ENCODE results near the gene INTS6L.

Gene INTS6L

DNA sequence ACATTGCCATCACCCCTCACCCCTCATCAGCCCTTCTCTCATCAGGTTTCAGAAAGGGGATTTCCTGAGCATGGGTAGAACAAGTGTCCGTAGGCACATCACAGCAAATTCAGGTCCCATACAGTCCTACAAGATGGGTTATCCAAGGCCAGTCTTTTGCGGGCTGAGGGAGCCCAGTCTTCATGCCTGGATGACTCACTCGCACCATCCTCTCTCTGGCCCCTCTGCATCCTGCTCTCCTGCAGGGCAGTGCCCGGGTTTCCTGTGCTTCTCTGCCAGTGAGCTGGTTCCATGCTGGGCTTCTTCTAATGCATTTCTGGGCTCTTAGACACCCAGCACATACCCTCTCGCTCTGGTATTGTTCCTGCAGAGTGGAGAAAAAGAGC lies 7.3 kb upstream of the INTS6L start:
- peaks cover 6% of the 10 kb centered on the region for H3K4me1 Mint-ChIP-seq
- no peak overlapping the region for H3K27ac Mint-ChIP-seq
- H3K9me3 Mint-ChIP-seq, result no peaks in the 10 kb centered on the region
- no peak overlapping the region for H3K4me3 Mint-ChIP-seq
- no peak for ATAC-seq
- no peaks in the 10 kb centered on the region for H3K27me3 Mint-ChIP-seq
- H3K36me3 Mint-ChIP-seq, result no peaks in the 10 kb centered on the region

DNA sequence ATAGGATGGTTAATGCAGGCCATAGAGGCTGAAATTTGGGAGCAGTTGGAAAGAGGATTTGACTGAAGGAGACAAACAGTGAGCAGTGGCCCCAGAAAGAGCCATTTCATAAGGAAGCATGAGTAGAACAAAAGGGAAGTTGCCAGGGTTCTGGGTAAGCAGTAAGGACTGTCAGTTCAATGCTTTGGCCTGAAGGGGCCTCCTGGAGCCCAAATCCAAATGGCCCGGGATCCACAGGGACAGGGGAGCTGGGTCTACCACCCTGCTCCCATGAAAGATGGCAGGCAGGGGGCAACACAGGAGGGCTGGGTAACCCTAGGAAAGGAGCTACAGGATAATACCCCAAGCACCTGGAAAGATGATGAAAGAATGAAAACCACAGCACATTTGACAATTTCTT lies 4.1 kb upstream of the INTS6L start:
- Mint-ChIP-seq H3K27ac (no peak overlapping the region), H3K27me3 (no peaks in the 10 kb centered on the region), H3K4me1 (peaks cover 12% of the 10 kb centered on the region), H3K9me3 (no peaks in the 10 kb centered on the region), H3K36me3 (no peaks in the 10 kb centered on the region), H3K4me3 (no peak overlapping the region)
- no peak for ATAC-seq

DNA sequence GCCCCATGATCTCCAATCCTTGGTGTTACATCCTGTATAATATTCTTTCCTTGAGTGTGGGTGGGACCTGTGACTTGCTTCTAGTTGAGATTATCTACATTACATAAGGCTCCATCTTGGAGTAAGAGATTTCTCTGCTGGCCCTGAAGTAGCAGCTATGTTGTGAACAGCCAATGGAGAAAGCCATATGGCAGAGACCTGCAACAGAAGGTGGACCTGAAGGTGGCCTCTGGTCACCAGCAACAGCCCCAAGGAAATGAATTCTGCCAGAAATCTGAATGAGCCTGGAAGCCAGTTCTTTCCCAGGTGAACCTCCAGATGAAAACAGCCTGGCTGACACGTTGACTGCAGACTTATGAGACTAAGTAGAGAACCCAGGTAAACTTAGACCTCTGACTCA lies 2.3 kb upstream of the INTS6L start:
- H3K27ac Mint-ChIP-seq, result no peak overlapping the region
- no peaks in the 10 kb centered on the region for H3K27me3 Mint-ChIP-seq
- H3K9me3 Mint-ChIP-seq, result no peaks in the 10 kb centered on the region
- no peak overlapping the region for H3K4me3 Mint-ChIP-seq
- H3K36me3 Mint-ChIP-seq, result no peaks in the 10 kb centered on the region
- no peak for ATAC-seq
- H3K4me1 Mint-ChIP-seq, result peaks cover 19% of the 10 kb centered on the region

DNA sequence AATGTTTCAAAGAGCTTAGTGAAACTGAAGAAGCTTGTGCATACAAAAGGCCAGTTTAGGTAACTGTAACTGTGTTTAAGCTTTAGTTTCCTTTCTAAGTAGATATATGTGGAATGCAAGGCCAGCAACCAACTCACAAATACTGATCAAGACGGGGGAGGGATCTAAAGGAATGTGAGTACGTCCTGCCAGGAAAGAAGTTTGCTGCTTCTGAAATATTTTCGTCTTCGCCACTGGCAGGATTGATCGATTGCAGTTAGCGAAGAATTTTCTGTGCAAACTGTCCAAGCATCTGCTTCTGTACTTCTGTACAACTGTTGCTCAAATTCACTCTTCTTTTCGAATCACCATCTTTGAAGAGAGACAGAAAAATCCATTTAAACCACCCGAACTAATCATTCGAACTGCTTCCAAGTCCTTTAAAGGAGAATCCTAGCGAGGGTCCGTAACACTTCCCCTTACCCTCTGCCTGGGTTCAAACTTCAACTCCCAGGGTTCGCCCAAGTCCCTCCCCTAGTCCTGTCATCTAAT lies 373 bp upstream of the INTS6L start:
- Mint-ChIP-seq H3K4me3 (peak overlapping the region; percentile 96), H3K36me3 (no peaks in the 10 kb centered on the region), H3K27ac (peak overlapping the region; percentile 97), H3K27me3 (no peaks in the 10 kb centered on the region), H3K9me3 (no peaks in the 10 kb centered on the region), H3K4me1 (peaks cover 25% of the 10 kb centered on the region)
- no peak for ATAC-seq

DNA sequence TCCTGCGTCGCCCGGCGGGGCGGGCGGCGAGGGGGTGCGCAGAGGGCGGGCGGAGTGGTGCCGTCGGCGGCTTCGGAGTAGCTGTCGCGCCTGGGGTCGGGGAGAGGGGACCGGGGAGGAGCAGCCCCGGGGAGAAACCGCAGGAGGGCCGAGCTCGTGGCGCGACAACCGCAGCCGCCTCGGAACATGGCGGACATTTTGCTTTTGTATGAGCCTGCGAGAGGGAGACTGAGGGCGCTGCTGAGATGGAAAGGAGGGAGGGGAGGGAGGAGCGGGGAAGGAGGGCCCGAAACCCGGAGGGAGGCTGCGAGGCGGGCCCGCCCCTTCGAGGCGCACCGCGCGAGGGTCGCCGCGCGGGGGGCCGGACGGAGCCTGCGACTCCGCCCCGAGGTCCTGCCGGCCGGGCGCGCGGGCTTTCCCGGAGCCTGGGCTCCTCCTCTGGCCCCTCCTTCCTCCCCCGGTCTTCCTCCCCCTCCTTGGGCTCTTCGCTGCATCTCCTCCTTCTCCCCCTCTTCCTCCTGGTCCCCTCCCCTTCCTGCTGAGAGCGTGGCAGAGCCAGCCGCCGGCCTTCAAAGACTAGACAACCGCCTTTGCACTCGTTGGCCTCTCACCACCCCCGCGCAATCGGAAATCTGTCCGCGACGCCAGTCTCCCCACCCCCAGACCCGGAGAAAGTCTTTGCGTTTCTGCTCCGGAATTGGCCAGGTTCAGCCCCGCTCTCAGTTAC lies 1.1 kb downstream of the INTS6L start:
- peak; percentile 88 for ATAC-seq
- Mint-ChIP-seq H3K4me1 (peaks cover 29% of the 10 kb centered on the region), H3K36me3 (peaks cover 9% of the 10 kb centered on the region), H3K27me3 (no peaks in the 10 kb centered on the region), H3K9me3 (no peaks in the 10 kb centered on the region), H3K27ac (peak overlapping the region; percentile 97), H3K4me3 (peak overlapping the region; percentile 96)

DNA sequence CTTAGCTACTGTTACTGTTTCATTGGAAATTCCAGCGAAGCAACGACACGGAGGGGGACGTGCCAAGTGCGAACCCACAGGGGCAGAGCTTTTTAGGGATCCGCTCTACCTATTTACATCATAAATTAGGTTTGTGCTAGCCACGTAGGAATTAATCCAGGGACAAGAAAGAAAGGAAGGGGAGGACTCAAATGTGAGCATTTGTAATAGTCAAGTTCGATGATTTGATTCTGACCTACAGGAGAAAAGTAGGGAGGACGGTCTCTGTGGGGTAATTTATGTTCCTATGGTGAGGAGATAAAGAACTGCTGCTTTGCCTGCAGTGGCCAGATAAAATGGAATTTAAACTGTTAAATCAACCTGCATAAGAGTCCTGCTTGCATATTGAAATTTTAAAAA lies 1.7 kb downstream of the INTS6L start:
- Mint-ChIP-seq H3K9me3 (no peaks in the 10 kb centered on the region), H3K4me3 (peak overlapping the region; percentile 96), H3K36me3 (peaks cover 11% of the 10 kb centered on the region), H3K27me3 (no peaks in the 10 kb centered on the region), H3K27ac (peak overlapping the region; percentile 97), H3K4me1 (peaks cover 31% of the 10 kb centered on the region)
- no peak for ATAC-seq

DNA sequence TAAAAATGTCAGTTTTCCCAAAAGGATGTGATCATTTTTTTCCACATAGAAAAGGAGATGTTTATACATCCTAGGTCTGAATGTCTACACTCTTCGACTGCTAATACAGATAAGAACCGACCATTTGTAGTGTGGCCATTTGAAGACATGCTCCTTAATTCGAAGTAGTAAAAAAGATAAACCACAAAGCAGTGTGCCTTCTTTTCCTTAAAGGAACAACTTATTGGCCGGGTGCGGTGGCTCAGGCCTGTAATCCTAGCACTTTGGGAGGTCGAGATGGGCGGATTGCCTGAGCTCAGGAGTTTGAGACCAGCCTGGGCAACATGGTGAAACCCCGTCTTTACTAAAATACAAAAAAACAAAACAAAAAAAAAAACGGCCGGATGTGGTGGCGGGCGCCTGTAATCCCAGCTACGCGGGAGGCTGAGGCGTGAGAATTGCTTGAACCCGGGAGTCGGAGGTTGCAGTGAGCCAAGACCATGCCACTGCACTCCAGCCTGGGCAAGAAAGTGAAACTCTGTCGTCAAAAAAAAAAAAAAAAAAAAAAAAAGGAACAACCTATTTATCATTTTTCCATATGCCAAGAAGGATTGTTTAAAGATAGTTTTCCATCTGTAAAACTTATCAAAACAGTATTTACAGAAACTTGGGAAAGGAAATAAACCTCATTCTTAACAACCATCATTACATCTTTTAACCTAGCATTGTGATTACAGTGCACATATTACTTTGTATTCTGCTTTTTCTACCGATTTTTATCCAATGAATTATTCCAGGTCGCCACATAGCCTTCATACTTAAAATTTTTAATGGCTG lies 2.6 kb downstream of the INTS6L start:
- Mint-ChIP-seq H3K4me1 (peaks cover 38% of the 10 kb centered on the region), H3K4me3 (no peak overlapping the region), H3K27ac (peak overlapping the region; percentile 97), H3K9me3 (no peaks in the 10 kb centered on the region), H3K27me3 (no peaks in the 10 kb centered on the region), H3K36me3 (peaks cover 16% of the 10 kb centered on the region)
- ATAC-seq, result no peak

DNA sequence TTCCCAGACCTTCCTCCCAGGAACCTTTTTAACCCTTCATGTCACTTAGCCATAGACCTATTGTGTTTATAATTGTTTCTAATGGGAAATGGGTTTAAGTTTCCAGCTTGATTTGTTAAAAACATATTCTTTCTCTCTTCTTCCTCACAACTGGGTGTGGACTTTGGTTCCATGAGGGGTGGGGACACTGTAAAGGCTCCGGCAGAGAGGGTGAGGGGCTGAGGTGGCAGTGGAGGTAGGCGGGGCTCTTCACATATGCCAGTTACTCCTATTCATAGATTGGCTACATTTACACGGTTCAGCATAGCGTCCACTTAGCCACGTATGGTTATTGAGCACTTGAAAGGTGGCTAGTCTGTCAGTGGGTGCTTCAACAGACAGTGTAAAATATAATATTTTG lies 7.8 kb downstream of the INTS6L start:
- no peak overlapping the region for H3K27ac Mint-ChIP-seq

DNA sequence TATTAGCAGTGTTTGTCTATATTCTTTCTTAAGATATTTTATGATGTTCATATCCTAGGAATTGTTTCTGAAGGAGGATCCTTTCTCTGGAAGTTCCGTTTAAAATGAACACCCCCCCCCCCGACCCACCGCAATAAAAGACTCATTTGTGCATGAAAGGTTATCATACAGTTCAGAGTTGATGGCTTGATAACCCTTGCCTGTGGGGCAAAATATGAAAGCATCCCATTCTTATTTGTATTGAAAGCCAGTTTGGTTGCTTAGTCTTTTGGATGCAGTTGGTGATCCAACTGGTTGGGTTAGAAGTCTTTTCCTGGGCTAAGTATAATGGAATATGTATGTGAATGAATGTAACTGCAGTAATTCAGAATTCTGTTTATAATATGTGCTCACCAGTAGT lies 8.3 kb downstream of the INTS6L start:
- Mint-ChIP-seq H3K4me1 (peaks cover 35% of the 10 kb centered on the region), H3K36me3 (peaks cover 26% of the 10 kb centered on the region), H3K9me3 (no peaks in the 10 kb centered on the region), H3K27me3 (no peaks in the 10 kb centered on the region), H3K4me3 (no peak overlapping the region), H3K27ac (no peak overlapping the region)
- no peak for ATAC-seq

More for the DNA sequence above, 7.8 kb downstream of the INTS6L start:
- Mint-ChIP-seq H3K4me1 (peaks cover 36% of the 10 kb centered on the region), H3K36me3 (peaks cover 26% of the 10 kb centered on the region), H3K4me3 (no peak overlapping the region), H3K27me3 (no peaks in the 10 kb centered on the region), H3K9me3 (no peaks in the 10 kb centered on the region)
- ATAC-seq, result no peak

DNA sequence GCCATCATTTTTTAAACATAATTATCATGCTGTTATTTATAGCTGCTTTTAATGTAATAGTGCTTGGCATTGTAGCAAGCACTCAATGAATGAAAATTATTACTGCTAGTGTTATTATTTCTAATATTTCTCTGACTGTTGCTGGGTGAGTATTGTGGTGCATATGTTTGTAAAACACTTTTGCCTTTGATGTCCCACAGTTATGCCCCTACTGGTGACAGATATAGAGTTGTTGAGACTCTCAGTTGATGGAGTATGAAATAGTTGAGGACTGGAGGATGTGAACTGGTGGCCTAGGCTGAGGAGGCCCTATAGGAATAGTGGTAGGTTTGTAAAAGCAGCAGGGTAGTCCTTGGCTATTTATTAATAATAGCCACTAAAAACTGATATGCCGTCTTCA lies 9.6 kb downstream of the INTS6L start:
- no peak for ATAC-seq

DNA sequence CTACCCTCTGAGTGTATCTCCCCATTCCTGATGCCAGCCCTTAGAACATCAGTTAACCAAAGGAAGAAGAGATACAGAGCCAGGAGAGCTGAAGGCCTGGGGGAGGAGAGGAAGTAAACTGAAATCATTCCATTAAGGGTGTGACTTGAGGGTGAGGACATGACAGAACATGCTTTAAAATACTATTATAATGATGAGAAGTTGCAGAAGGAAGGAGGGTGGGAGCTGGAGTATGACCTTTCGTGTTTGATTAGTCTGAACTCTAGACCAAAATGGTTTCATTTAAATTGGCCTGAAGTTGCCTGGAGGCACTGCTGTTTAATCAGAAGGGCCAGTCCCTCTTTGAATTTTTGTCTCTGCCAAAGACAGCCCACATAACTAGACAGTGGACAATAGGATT lies 11.4 kb downstream of the INTS6L start:
- Mint-ChIP-seq H3K27ac (no peak overlapping the region), H3K9me3 (no peaks in the 10 kb centered on the region), H3K36me3 (peaks cover 17% of the 10 kb centered on the region), H3K4me1 (peaks cover 32% of the 10 kb centered on the region), H3K4me3 (no peak overlapping the region), H3K27me3 (no peaks in the 10 kb centered on the region)
- ATAC-seq, result no peak

More for the DNA sequence above, 9.6 kb downstream of the INTS6L start:
- Mint-ChIP-seq H3K36me3 (peaks cover 26% of the 10 kb centered on the region), H3K27me3 (no peaks in the 10 kb centered on the region), H3K9me3 (no peaks in the 10 kb centered on the region), H3K4me1 (peaks cover 34% of the 10 kb centered on the region), H3K4me3 (no peak overlapping the region), H3K27ac (no peak overlapping the region)

DNA sequence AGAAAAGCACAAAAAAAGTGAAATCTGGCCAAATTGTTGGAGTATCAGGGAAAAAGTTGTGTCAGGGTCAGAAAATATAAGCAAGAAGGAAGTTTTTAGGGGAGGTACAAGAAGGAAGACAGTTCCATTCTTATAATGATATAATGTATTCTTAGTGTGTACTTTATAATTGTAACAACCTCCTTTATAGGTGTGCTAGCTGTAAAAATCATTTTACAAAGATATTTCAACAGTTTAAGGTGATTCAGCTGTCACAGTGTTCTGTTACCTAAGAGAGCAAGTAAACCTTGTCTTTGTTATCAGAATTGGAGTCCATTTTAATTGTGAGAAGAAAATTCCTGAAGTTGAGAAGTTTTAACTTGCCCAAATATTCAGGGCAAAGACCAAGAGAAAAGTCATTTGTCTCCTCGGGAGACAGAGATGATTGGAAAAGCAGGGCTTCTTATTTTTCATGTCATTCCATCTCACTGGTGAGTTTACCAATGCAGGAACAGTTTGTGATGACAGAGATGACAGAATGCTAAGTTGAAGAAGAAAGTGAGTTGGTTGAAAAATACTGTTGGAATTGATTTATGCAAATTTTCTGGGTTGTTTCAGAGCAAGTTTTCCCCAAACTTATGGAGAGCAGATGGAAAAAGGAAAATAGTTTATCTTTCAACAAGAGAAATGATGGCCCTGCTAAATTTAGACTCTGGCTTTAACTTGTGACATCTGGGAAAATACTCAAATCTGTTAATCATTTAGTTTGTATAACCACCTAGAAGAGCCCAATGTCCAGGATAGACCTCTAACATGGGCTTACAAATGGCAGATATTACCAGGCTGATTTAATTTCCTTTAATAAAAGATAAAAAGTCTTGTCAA lies 14.8 kb downstream of the INTS6L start:
- no peaks in the 10 kb centered on the region for H3K9me3 Mint-ChIP-seq
- peaks cover 10% of the 10 kb centered on the region for H3K36me3 Mint-ChIP-seq
- H3K4me1 Mint-ChIP-seq, result peaks cover 28% of the 10 kb centered on the region
- no peak for ATAC-seq
- no peaks in the 10 kb centered on the region for H3K27me3 Mint-ChIP-seq
- no peak overlapping the region for H3K4me3 Mint-ChIP-seq
- no peak overlapping the region for H3K27ac Mint-ChIP-seq

DNA sequence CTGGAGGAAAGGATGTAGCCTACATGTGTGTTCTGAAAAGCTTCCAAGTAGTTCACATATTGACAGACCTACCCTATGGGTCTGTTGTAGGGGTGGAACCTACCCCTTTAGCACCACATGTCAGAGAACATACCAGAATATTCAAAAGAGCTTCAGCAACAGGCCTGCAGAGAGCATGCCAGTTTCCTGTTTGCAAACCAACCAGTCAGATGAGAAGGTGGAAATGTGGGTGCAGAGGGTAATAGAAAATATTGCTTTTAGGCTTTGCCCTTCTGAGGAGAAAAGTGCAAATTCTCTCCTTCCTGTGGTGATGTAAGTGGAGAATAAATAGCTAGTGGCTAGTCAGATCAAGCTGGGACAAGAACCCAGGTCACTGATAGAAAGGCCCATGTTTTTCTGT lies 16.4 kb downstream of the INTS6L start:
- H3K36me3 Mint-ChIP-seq, result peaks cover 1% of the 10 kb centered on the region
- H3K27ac Mint-ChIP-seq, result peak overlapping the region; percentile 54
- no peaks in the 10 kb centered on the region for H3K27me3 Mint-ChIP-seq
- H3K4me3 Mint-ChIP-seq, result no peak overlapping the region
- peak; percentile 20 for ATAC-seq
- no peaks in the 10 kb centered on the region for H3K9me3 Mint-ChIP-seq
- peaks cover 18% of the 10 kb centered on the region for H3K4me1 Mint-ChIP-seq

DNA sequence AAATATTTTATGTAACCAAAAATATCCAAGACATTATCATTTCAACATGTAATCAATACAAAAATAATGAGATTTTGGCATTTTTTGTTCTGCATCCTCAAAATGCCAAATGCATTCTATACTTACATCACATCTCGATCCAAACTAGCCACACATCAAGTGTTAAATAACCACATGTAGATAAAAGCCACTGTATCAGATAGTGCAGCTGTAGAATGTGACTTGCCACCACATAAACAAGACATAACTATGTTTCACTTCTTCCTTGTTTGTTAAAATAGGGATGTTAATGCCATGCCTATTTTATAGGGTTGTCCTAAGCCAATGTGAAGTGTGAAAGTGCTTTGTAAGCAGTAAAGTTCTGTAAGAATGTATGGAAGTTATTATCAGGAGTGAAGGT lies 20.9 kb downstream of the INTS6L start:
- H3K9me3 Mint-ChIP-seq, result no peaks in the 10 kb centered on the region
- H3K36me3 Mint-ChIP-seq, result peaks cover 7% of the 10 kb centered on the region
- H3K4me1 Mint-ChIP-seq, result peaks cover 32% of the 10 kb centered on the region
- ATAC-seq, result no peak
- no peak overlapping the region for H3K4me3 Mint-ChIP-seq
- no peaks in the 10 kb centered on the region for H3K27me3 Mint-ChIP-seq
- no peak overlapping the region for H3K27ac Mint-ChIP-seq

DNA sequence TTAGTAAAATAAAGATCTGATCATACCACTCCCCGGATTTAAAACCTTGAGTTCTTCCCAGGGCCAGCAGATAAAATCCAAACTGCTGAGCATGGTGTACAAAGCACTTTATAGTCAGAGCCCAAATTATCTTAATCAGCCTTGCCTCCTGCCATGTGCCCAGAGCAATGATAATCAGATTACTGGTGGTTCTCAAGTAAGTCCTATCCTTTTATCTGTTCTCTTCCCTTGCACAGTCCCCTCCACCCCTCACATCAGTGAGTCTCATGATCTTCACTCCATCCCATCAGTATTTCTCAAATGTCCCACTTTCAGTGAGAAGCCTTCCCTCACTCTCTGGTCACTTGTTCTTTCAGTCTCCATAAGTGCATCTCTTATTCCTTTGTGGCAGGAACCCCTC lies 22.7 kb downstream of the INTS6L start:
- Mint-ChIP-seq H3K4me3 (no peak overlapping the region), H3K36me3 (peaks cover 7% of the 10 kb centered on the region), H3K27me3 (no peaks in the 10 kb centered on the region), H3K4me1 (peaks cover 24% of the 10 kb centered on the region), H3K27ac (peak overlapping the region; percentile 75), H3K9me3 (no peaks in the 10 kb centered on the region)
- ATAC-seq, result no peak
